ENCODE measurements around the gene REELD1. TPM values are rescaled to one million over a fixed set of nuclear protein-coding genes. Genes with fewer than 3 reads are reported as not detected.

Gene REELD1
- total and polyA plus RNA-seq, 4 donors, result 0.22 to 0.86 (median 0.56) TPM

GRCh38 chr4:146179784-146180370 lies 34.5 kb upstream of the REELD1 start:
- H3K9me3 ChIP-seq (ENCODE audit: control insufficient read depth in 4 of 4, insufficient read depth in 3 of 4, low read length in 3 of 4), result no peaks in the 10 kb centered on the region
- no peak for DNase-seq
- no peak for ATAC-seq (ENCODE audit: insufficient read depth, low FRiP score)
- H3K27me3 ChIP-seq (ENCODE audit: control insufficient read depth in 3 of 3, insufficient read depth in 3 of 3, low read length in 2 of 3), result no peaks in the 10 kb centered on the region
- H3K4me3 ChIP-seq, result peak overlapping the region; percentile 31
- WGBS, 2 donors, result 58 to 79% methylated on average over 7 of the region's 7 CpGs
- H3K36me3 ChIP-seq (ENCODE audit: control insufficient read depth in 4 of 4, insufficient read depth in 4 of 4, low read length in 4 of 4), result peaks cover 3 to 13% (median 11%) of the 10 kb centered on the region in 4 donors
- no peak overlapping the region for H3K9ac ChIP-seq (ENCODE audit: insufficient read depth in 1 of 2, low read length in 2 of 2)
- no peak overlapping the region for H3K27ac ChIP-seq (ENCODE audit: low read depth in 1 of 2, low read length in 1 of 2)
- no peak for TF ChIP-seq CTCF (IDR thresholded peaks at IDR 0.05; ENCODE audit: control extremely low read depth, extremely low read depth)
- H3K4me1 ChIP-seq (ENCODE audit: control insufficient read depth in 5 of 5, insufficient read depth in 5 of 5, low read length in 5 of 5), result peaks cover 8 to 27% (median 16%) of the 10 kb centered on the region in 5 donors

- DNase-seq (no peak), ATAC-seq (ENCODE audit: insufficient read depth, low FRiP score) (no peak)
- Histone ChIP-seq H3K27me3 (ENCODE audit: control insufficient read depth in 3 of 3, insufficient read depth in 3 of 3, low read length in 2 of 3) (no peaks in the 10 kb centered on the region), H3K9ac (ENCODE audit: insufficient read depth in 1 of 2, low read length in 2 of 2) (no peak overlapping the region), H3K27ac (ENCODE audit: low read depth in 1 of 2, low read length in 1 of 2) (no peak overlapping the region), H3K36me3 (ENCODE audit: control insufficient read depth in 4 of 4, insufficient read depth in 4 of 4, low read length in 4 of 4) (peaks cover 6 to 24% (median 17%) of the 10 kb centered on the region in 4 donors), H3K4me1 (ENCODE audit: control insufficient read depth in 5 of 5, insufficient read depth in 5 of 5, low read length in 5 of 5) (peaks cover 2 to 22% (median 8%) of the 10 kb centered on the region in 5 donors), H3K9me3 (ENCODE audit: control insufficient read depth in 4 of 4, insufficient read depth in 3 of 4, low read length in 3 of 4) (no peaks in the 10 kb centered on the region), H3K4me3 (no peak overlapping the region)
- TF ChIP-seq CTCF (IDR thresholded peaks at IDR 0.05; ENCODE audit: control extremely low read depth, extremely low read depth), result no peak
- 97 to 98% methylated on average over 3 of the region's 3 CpGs for WGBS, 2 donors
Observed at GRCh38 chr4:146182443-146182842, 31.9 kb upstream of the REELD1 start.

GRCh38 chr4:146183209-146183608 lies 31.1 kb upstream of the REELD1 start:
- Histone ChIP-seq H3K4me3 (no peak overlapping the region), H3K36me3 (ENCODE audit: control insufficient read depth in 4 of 4, insufficient read depth in 4 of 4, low read length in 4 of 4) (peaks cover 9 to 26% (median 18%) of the 10 kb centered on the region in 4 donors), H3K4me1 (ENCODE audit: control insufficient read depth in 5 of 5, insufficient read depth in 5 of 5, low read length in 5 of 5) (peaks cover 2 to 17% (median 6%) of the 10 kb centered on the region in 5 donors), H3K27me3 (ENCODE audit: control insufficient read depth in 3 of 3, insufficient read depth in 3 of 3, low read length in 2 of 3) (no peaks in the 10 kb centered on the region), H3K9ac (ENCODE audit: insufficient read depth in 1 of 2, low read length in 2 of 2) (no peak overlapping the region), H3K27ac (ENCODE audit: low read depth in 1 of 2, low read length in 1 of 2) (no peak overlapping the region), H3K9me3 (ENCODE audit: control insufficient read depth in 4 of 4, insufficient read depth in 3 of 4, low read length in 3 of 4) (no peaks in the 10 kb centered on the region)
- DNase-seq, result no peak
- no peak for TF ChIP-seq CTCF (IDR thresholded peaks at IDR 0.05; ENCODE audit: control extremely low read depth, extremely low read depth)
- 86 to 90% methylated on average over 2 of the region's 2 CpGs for whole genome bisulfite sequencing, 2 donors
- no peak for ATAC-seq (ENCODE audit: insufficient read depth, low FRiP score)

- Histone ChIP-seq H3K4me3 (no peak overlapping the region), H3K36me3 (ENCODE audit: control insufficient read depth in 4 of 4, insufficient read depth in 4 of 4, low read length in 4 of 4) (peaks cover 15 to 35% (median 23%) of the 10 kb centered on the region in 4 donors), H3K9ac (ENCODE audit: insufficient read depth in 1 of 2, low read length in 2 of 2) (no peak overlapping the region), H3K4me1 (ENCODE audit: control insufficient read depth in 5 of 5, insufficient read depth in 5 of 5, low read length in 5 of 5) (peaks cover 0 to 5% (median 3%) of the 10 kb centered on the region in 5 donors), H3K27me3 (ENCODE audit: control insufficient read depth in 3 of 3, insufficient read depth in 3 of 3, low read length in 2 of 3) (no peaks in the 10 kb centered on the region), H3K9me3 (ENCODE audit: control insufficient read depth in 4 of 4, insufficient read depth in 3 of 4, low read length in 3 of 4) (no peaks in the 10 kb centered on the region), H3K27ac (ENCODE audit: low read depth in 1 of 2, low read length in 1 of 2) (no peak overlapping the region)
- no peak for DNase-seq
- no peak for ATAC-seq (ENCODE audit: insufficient read depth, low FRiP score)
- no peak for TF ChIP-seq CTCF (IDR thresholded peaks at IDR 0.05; ENCODE audit: control extremely low read depth, extremely low read depth)
- WGBS, 2 donors, result 94 to 95% methylated on average over 4 of the region's 4 CpGs
Observed at GRCh38 chr4:146186041-146186440, 28.3 kb upstream of the REELD1 start.
